ENCODE results near the gene RNF19B.
"Not testable (repeated sequence)": the region's sequence is repeated elsewhere in the genome, so short reads cannot be mapped to it uniquely, and the experiment has no call there.

Gene RNF19B

DNA sequence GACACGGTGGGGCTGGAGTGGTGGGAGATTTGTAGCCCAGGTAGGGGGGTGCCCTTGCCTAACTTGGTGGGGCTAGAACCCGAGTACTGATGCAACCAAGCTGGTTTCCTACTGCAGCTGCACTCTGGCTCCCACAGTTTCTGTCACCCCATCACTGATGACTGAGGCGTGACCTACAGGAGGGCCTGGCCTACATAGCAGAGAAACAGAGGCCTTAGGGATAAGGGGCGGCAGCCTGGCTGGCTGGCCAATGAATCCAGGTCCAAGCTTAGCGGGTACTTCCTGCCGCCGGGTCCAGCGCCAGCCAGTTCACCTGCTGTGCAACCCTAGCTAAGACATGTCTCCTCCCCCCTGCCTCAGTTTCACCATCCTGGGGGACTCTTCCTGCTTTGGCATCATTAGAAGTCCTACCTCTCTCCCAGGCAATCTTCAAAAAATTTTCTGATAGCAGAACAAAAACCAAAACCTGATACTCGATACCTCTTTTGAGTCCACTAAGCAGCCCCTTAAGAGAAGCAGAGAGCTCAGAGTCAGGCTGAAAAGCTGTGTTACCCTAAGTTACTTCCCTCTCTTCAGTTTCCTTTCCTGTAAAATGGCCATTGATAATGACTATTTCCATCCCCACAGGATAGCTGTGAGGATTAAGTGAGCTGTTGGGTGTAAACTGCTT lies 27.3 kb upstream of the RNF19B start:
- no peak for DNase-seq (ENCODE audit: low spot score)

DNA sequence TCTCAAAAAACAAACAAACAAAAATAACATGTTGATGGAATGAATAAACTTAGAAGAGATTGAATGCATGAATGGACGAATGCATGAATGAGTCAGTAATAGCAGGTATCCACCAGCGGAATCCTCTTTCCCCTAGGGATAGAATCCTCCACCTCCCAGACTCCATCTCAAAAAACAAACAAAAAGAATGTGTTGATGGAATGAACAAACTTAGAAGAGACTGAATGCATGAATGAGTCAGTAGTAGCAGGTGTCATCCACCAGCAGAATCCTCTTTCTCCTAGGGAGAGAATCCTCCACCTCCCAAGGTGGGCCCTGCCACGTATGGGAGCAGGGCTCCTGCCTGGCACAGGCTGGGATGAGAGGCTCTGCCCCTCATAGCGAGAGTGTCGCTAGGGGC lies 26.8 kb upstream of the RNF19B start:
- no peak for DNase-seq (ENCODE audit: low spot score)

- DNase-seq (ENCODE audit: low spot score), result no peak
Measured at GRCh38 chr1:32990887-32991286, 26.3 kb upstream of the RNF19B start.

- peak; percentile 18 for DNase-seq (ENCODE audit: low spot score)
Measured at GRCh38 chr1:32989160-32990050, 24.8 kb upstream of the RNF19B start.

DNA sequence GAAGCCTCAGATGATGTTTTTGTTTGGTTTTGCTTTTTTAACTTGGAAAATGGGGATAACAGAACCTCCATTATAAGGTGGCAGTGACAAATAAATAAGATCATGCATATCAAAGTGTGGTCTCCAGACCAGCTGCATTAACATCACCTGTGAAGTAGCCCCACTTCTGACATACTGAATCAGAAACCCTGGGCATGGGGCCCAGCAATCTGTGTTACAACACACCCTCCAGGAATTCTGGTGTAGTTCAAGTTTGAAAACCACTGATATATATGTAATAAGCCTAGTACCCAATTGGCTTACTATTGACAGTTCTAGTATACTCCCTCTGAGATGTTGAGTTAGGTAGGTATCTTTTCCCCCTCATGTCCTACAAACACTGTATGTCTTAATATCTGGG lies 24.1 kb upstream of the RNF19B start:
- DNase-seq (ENCODE audit: low spot score), result no peak

DNA sequence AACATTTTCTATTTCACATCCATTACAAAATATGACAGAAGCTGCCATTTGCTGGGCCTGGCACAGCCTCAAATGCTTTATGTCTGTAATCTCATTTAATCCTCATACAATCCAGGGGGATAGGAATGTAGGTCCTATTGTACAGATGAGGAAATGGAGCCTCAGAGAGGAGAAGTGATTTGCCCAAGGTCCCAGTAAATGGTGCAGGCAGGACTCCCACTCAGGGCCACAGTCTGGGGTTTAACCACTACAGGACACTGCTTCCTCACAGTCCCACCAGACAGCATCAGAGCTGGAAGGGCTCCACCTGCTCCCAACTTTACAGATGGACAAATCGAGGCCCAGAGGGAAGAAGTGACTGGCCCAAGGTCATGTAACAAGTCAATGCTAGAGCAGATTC lies 20.6 kb upstream of the RNF19B start:
- DNase-seq (ENCODE audit: low spot score), result no peak

GRCh38 chr1:32984455-32985171 lies 20.0 kb upstream of the RNF19B start:
- DNase-seq (ENCODE audit: low spot score), result no peak

GRCh38 chr1:32984090-32984454 lies 19.5 kb upstream of the RNF19B start:
- DNase-seq (ENCODE audit: low spot score), result no peak

- DNase-seq (ENCODE audit: low spot score), result no peak
Measured at GRCh38 chr1:32983020-32983419, 18.4 kb upstream of the RNF19B start.

DNA sequence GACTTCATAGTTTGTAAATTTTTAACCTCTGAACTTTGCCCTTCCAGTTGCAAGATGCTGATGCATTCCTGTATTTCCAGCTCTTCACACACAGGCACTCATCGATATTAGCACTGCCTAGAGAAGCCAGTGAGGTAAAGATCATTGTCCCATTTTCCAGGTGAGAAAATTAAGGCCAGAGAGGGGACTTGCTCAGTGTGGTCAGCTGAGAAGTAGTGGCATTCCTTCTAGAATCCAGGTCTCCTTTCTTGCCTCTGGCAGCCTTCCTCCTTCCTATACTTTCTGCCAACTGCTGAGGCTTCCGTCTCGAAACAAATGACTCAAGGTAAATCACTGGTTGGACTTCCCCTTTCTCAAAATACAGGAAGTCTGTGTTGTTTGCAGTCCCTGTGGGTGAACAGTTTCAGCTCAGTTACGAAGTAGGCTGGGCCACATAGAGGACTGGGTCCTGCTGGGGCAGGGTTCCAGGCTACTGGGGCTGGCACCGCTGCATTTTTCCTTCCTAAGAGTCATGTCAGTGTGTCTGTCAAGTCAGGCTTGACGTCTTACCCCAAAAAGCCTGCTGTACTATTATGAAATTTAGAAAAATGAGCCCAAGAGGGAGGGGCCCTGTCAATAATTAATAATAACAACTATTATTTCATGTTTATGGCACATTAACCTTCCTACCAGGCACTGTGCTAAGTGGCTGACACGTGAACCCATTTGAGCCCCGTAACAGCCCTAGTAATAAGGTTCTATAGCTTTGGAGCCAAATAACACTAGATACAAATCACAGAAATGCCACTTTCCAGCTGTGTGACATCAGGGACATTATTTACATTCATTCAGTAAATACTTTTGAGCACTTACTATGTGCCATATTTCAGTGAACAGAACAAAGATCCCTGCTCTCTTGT lies 16.6 kb upstream of the RNF19B start:
- no peak for DNase-seq (ENCODE audit: low spot score)

DNA sequence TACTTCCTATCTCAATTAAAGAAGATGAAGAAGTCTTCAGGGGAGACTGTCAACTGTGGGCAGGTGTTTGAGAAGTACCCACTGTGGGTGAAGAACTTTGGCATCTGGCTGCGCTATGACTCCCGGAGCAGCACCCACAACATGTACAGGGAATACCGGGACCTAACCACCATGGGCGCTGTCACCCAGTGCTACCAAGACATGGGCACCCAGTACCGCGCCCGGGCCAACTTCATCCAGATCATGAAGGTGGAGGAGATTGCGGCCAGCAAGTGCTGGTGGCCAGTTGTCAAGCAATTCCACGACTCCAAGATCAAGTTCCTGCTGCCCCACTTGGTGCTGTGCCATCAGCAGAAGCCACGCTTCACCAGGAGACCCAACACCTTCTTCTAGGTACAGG lies 15.5 kb upstream of the RNF19B start:
- no peak for DNase-seq (ENCODE audit: low spot score)

DNA sequence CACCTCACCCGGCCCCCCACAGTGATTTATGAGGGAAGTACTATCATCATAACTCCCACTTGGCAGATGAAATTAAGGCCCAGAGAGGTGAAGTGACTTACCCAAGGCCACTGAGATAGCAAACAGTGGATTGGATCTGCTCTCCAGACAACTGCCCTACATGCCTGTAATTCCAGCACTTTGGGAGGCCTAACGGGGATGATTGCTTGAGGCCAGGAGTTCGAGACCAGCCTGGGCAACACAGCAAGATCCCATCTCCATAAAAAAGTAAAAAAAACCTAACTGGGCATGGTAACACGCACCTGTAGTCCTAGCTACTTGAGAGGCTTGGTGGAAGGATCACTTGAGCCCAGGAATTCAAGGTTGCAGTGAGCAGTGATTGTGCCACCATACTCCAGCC lies 14.2 kb upstream of the RNF19B start:
- no peak for DNase-seq (ENCODE audit: low spot score)

DNA sequence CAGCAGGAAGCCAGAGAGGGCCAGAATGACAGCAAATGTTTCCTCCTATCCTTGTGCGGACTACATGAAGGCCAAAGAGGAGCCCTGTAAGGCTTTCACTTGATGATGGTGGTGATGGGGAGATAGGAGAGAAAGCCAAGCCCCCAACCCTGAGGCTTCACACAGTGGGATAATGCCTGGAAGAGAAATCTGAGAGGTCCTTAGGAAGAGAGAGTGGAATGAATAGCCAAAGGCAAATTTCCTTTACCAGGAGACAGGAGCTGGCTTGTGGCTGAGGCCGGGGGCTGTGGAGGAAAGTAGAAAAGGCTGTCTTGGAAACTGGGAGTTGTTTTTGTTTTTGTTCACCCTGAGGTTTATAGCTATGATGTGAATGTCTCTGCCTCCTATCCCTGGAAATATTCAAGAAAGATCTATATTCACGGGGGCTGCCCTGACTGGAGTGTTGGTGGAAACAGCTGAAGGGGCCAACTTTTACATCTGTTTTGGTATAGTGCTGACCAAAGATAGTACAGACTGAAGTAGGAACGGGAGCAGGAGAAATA lies 13.0 kb upstream of the RNF19B start:
- no peak for DNase-seq (ENCODE audit: low spot score)

DNA sequence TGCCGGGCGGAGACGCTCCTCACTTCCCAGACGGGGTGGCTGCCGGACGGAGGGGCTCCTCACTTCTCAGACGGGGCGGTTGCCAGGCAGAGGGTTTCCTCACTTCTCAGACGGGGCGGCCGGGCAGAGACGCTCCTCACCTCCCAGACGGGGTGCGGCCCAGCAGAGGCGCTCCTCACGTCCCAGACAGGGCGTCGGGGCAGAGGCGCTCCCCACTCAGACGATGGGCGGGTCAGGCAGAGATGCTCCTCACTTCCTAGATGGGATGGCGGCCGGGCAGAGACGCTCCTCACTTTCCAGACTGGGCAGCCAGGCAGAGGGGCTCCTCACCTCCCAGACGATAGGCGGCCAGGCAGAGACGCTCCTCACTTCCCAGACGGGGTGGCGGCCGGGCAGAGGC lies 10.4 kb upstream of the RNF19B start:
- DNase-seq (ENCODE audit: low spot score), result not testable (repeated sequence)

DNA sequence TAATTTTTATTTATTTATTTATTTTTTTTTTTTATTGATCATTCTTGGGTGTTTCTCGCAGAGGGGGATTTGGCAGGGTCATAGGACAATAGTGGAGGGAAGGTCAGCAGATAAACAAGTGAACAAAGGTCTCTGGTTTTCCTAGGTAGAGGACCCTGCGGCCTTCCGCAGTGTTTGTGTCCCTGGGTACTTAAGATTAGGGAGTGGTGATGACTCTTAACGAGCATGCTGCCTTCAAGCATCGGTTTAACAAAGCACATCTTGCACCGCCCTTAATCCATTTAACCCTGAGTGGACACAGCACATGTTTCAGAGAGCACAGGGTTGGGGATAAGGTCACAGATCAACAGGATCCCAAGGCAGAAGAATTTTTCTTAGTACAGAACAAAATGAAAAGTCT lies 8.8 kb upstream of the RNF19B start:
- DNase-seq (ENCODE audit: low spot score), result not testable (repeated sequence)

DNA sequence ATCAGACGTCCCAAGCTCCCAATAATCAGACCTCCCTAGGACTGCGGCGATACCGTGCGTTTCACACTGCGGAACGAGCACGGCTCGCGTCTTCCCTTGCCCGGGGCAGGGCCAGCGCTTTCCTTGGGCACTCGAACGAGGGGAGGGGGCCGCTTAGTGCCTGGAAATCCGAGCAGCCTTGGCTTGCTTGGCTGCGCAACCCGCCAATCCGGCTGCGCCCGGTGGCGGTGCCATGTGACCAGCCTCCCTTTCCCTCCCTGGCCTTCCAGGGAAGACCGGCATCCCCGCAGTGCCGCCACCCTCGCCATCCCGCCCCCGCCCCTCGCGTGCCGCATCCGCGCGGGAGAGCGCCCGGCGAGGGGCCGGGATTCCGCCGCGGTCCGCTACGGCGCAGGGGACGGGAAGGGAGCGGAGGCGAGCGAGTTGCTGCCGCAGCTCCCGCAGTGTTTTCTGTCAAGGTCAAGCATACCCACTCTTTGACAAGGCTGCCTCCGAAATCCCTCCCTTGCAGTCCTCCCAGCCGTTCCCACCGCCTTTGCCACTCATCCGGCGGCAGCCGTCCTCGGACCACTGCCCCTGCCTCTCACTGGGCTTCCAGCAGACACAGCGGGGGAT lies 8.3 kb upstream of the RNF19B start:
- DNase-seq (ENCODE audit: low spot score), result no peak

GRCh38 chr1:32971576-32971975 lies 7.0 kb upstream of the RNF19B start:
- DNase-seq (ENCODE audit: low spot score), result no peak

DNA sequence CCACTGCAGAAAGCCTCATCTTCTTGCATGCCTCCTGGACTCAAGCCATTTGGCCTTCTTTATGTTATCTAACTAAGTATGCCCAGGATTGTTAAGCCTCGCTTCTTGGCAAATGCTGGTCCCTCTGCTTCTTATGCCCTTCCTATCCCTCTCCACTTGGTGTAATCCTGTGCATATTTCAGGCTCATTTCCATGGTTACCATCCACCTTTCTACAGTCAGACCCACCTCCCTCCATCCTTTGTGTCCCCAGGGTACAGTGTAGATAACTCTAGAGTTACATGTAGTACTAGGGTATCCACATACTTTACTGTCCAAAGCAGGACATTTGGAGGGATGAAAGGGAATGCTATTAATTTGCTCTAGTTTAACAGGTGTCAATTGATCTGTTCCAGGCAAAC lies 6.5 kb upstream of the RNF19B start:
- no peak for DNase-seq (ENCODE audit: low spot score)

DNA sequence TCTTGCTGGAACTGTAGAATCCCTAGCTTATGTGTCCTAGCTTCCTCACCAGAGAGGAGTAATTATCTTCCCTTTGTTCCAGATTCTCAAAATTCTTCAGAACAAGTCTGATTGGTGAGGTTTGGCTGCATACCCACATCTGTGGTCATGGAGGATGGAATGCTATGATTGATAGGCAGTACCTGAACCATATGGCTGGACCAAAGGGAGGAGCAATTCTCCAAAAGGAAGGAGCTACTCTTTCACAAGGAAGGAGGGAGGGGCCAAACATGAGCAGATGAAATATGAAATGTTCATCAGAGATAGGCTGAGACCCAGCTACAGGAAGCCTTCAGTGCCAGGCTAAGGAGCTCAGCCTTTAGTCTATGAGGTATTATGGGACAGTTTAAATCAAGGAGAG lies 5.0 kb upstream of the RNF19B start:
- DNase-seq (ENCODE audit: low spot score), result no peak

- no peak for DNase-seq (ENCODE audit: low spot score)
Measured at GRCh38 chr1:32967888-32968568, 3.4 kb upstream of the RNF19B start.

DNA sequence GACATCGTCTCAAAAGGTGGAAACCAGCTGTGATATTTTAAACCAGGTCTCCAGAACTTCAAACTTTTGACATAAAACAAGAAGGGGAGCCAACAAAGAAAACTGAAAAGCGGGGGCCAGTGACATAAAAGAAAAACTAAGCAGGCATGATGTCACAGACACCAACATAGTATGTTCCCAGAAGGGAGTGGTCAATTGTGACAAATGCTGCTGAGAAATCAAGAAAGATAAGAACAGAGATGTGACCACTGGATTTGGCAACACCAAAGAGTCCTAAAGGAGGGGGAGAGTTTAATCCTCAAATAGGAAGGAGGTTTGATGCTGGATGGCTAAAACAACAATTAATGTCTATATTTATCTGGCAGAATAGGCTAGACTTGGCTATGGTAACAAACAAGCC lies 2.3 kb upstream of the RNF19B start:
- DNase-seq (ENCODE audit: low spot score), result no peak

Data from hematopoietic multipotent progenitor cell treated with erythropoietin and hydrocortisone succinate and interleukin-3 and kit ligand, for 17 days (in vitro differentiated cells).